PFSK-1 (cell line): Measurements from ENCODE around the gene APBA3.

Experiments used
- FOXP2 ChIP-seq: optimal IDR thresholded peaks from 2 replicates; pipeline ENCODE3; 2011; ENCODE audit warnings: borderline replicate concordance, control low read depth, inconsistent platforms; ENCODE audit not compliant: insufficient read depth; ENCODE audit errors: extremely low read length, extremely low read depth
- POLR2AphosphoS5 ChIP-seq: IDR thresholded peaks from 2 replicates; pipeline ENCODE4 v1.6.1; 2012; ENCODE audit warnings: low read depth, mild to moderate bottlenecking, control low read depth, low read length, moderate library complexity
- SIN3A ChIP-seq: IDR thresholded peaks from 2 replicates; pipeline ENCODE4 v1.6.1; 2012; ENCODE audit warnings: mild to moderate bottlenecking, low read length, moderate library complexity, borderline replicate concordance; ENCODE audit not compliant: insufficient read depth
- TAF1 ChIP-seq: IDR thresholded peaks from 2 replicates; pipeline ENCODE4 v1.6.1; 2012; ENCODE audit warnings: low read length, control low read depth, borderline replicate concordance; ENCODE audit not compliant: insufficient read depth
- TF ChIP-seq, protein P1 (sequence below), 2 experiments: IDR thresholded peaks; 2 replicates each; pipeline versions ENCODE4 v1.6.1 to v1.8.0; 2011 to 2012; ENCODE audit warnings: low read depth in 2 of 2, low read length in 2 of 2, control low read depth in 1 of 2, inconsistent platforms in 1 of 2, mild to moderate bottlenecking in 1 of 2, moderate library complexity in 1 of 2; ENCODE audit not compliant: insufficient read depth in 1 of 2

APBA3 gene

DNA sequence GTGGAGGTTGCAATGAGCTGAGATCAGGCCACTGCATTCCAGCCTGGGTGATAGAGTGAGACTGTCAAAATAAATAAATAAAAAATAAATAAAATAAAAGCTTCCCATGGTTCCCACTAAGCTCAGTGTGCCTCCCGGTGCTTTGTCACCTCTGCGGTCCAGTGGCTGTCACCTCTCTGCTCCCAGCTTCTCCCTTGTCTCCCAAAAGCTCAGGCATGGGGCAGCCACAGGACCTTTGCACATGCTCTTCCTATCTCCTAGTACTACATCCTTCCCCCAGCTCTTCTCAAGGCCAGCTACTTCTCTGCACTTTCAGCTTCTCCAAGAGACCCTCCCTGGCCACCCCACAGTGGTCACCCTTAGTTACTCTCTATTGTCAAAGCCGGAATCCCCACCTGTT is 32.3 kb upstream of the APBA3 start:
- TF ChIP-seq, protein P1, sequence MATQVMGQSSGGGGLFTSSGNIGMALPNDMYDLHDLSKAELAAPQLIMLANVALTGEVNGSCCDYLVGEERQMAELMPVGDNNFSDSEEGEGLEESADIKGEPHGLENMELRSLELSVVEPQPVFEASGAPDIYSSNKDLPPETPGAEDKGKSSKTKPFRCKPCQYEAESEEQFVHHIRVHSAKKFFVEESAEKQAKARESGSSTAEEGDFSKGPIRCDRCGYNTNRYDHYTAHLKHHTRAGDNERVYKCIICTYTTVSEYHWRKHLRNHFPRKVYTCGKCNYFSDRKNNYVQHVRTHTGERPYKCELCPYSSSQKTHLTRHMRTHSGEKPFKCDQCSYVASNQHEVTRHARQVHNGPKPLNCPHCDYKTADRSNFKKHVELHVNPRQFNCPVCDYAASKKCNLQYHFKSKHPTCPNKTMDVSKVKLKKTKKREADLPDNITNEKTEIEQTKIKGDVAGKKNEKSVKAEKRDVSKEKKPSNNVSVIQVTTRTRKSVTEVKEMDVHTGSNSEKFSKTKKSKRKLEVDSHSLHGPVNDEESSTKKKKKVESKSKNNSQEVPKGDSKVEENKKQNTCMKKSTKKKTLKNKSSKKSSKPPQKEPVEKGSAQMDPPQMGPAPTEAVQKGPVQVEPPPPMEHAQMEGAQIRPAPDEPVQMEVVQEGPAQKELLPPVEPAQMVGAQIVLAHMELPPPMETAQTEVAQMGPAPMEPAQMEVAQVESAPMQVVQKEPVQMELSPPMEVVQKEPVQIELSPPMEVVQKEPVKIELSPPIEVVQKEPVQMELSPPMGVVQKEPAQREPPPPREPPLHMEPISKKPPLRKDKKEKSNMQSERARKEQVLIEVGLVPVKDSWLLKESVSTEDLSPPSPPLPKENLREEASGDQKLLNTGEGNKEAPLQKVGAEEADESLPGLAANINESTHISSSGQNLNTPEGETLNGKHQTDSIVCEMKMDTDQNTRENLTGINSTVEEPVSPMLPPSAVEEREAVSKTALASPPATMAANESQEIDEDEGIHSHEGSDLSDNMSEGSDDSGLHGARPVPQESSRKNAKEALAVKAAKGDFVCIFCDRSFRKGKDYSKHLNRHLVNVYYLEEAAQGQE (IDR thresholded peaks at IDR 0.05; ENCODE audit: insufficient read depth in 1 of 2, low read depth in 2 of 2, low read length in 2 of 2), result no peak
- TF ChIP-seq TAF1, result no peak
- no peak for TF ChIP-seq FOXP2
- no peak for TF ChIP-seq POLR2AphosphoS5
- no peak for TF ChIP-seq SIN3A

DNA sequence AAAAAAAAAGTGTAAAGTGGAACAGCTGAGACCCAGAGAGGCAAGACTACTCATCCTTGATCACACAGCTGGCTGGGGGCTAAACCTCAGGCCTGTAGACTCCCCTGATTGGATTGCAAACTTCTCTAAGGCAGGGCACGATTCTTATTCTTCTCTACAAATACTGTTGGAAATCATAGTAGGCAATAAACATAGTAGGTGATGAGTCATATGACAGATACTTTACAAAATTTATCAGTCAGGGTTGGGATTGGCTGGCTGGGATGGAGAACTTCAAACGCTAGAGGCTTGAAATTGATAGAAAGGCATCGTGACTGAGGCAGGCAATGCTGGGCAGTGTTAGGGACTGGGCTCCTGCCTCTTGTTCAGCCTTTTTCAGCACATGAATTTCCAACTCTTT is 30.6 kb upstream of the APBA3 start:
- TF ChIP-seq SIN3A (no peak), POLR2AphosphoS5 (no peak), TAF1 (no peak), FOXP2 (no peak)
- TF ChIP-seq, protein P1 (IDR thresholded peaks at IDR 0.05; ENCODE audit: insufficient read depth in 1 of 2, low read depth in 2 of 2, low read length in 2 of 2), result no peak

DNA sequence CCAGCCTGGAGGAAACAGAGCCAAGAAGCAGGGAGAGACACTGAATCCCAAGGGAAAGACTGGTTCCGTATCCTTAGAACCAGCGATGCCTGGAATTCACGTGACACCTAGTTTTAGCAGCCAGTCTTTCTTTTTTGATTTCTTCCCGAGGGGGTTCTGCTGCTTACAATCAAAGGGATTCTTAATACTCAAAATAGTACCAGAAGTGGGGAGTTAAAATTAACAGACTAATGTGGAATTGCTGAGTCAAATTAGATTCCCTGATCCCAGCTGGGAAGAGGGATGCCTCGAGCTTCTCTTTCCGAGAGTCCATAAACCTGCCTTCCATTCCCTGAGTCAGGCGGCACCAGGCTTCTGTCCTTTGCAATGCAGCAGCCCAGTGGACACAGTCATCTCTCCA is 29.4 kb upstream of the APBA3 start:
- no peak for TF ChIP-seq POLR2AphosphoS5

DNA sequence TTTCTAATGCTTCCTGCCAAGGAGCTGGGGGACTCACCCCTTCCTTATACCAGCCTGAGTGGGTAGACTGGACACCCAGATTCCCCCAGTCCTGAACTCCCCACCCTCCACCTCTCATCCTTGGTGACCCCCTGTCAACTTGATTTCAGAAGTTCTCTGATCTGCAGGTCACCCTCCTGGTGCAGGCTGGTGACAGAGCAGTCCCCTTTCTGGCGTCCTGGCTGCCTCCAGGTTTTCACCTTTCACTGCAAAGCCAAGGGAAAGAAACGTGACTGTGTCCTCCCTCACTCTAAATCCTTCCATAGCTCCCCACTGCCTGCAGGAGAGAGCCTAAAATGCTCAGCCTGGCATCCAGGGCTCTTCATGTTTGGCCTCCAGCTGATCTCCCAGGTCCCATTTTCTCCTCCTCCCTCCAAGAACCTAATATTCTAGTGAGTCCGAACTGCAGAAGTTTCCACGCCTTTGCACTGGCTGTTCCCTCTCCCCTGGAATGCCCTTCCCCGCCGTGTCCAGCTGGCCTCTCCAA is 28.8 kb upstream of the APBA3 start:
- TF ChIP-seq POLR2AphosphoS5, result no peak
- TF ChIP-seq FOXP2, result no peak
- no peak for TF ChIP-seq SIN3A
- TF ChIP-seq, protein P1 (IDR thresholded peaks at IDR 0.05; ENCODE audit: insufficient read depth in 1 of 2, low read depth in 2 of 2, low read length in 2 of 2), result no peak
- TF ChIP-seq TAF1, result no peak

DNA sequence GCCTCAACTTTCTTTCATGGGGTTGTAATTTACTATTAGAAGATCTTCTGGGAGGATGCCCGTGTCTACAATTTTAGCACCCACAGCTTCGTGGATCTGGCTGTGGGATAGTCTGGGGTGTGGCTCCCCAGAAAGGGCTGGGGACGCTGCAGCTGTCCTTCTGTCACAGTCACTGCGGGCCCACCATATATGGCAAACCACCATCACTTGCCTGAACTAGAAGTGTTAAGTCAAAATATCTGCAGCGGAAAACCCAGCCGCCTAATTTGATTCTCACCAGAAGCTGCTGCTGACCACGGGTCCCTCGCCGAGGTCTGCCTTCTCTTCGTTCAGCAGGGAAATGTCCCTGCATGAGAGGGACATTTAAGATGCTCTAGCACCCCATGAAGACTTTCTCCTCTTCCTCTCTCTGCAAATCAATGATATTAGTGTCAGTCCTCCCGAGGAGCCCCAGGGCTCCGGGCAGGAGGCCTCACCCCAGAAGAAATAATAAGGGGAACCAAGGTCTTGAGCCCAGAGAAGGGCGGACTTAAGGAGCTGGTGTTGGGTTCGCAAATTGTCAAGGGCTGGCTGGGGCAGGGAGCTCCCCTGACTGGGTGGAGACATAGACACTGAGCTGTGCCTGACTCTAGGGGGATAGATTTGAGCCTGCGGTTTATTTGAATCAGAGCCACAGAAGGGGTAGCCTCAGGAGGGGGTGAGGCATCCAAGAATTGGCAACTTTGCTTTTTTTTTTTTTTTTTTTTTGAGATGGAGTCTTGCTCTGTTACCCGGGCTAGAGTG is 27.7 kb upstream of the APBA3 start:
- no peak for TF ChIP-seq TAF1
- TF ChIP-seq, protein P1 (IDR thresholded peaks at IDR 0.05; ENCODE audit: insufficient read depth in 1 of 2, low read depth in 2 of 2, low read length in 2 of 2), result no peak
- TF ChIP-seq SIN3A, result no peak
- TF ChIP-seq FOXP2, result no peak
- TF ChIP-seq POLR2AphosphoS5, result no peak
